DND-41 (cell line): ENCODE results near the gene CUEDC2.

ENCODE experiments used
- EZH2 ChIP-seq: IDR thresholded peaks from 3 replicates; pipeline ENCODE4 v1.6.1; 2012; ENCODE audit warnings: borderline replicate concordance, low read depth, mild to moderate bottlenecking, moderate library complexity, low read length, inconsistent platforms; ENCODE audit not compliant: severe bottlenecking
- TF ChIP-seq, protein P1 (sequence below): IDR thresholded peaks from 2 replicates; pipeline ENCODE4 v1.5.1; 2012; ENCODE audit warnings: borderline replicate concordance, low read length, moderate library complexity, mild to moderate bottlenecking; ENCODE audit not compliant: poor library complexity, severe bottlenecking; ENCODE audit errors: extremely low read depth

DNA sequence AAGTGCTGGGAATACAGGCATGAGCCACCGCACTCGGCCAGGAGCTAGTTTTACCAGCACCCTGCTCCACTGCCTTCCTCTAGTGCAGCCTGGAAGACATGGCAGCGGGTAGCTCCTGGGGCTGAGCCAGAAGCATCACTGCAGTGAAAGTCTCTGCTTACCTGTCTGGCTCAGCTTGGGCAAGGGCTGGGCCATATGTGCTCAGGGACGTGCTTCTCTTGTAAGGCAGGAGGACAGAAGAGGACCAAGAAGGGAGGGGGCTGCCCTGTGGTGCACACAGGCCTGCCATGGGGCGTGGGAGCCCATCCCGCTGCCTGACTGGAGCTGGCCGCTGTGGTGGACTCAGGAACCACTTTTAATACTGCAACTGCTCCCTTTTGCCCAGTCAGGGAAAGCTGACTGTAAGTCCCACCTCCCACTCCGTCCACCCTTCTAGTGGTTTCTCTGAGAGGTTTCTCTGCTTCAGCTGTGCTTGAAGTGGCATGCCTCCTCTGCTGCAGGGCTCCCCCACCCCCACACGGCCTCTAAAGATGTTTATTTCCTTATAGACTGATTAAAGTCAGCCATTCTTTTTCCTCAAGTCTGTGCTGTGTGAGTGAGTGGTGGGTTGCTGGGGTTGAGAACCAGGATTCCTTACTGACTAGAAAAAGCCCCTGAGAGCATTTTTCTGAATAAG, 44.2 kb upstream of the CUEDC2 start:
- TF ChIP-seq, protein P1, sequence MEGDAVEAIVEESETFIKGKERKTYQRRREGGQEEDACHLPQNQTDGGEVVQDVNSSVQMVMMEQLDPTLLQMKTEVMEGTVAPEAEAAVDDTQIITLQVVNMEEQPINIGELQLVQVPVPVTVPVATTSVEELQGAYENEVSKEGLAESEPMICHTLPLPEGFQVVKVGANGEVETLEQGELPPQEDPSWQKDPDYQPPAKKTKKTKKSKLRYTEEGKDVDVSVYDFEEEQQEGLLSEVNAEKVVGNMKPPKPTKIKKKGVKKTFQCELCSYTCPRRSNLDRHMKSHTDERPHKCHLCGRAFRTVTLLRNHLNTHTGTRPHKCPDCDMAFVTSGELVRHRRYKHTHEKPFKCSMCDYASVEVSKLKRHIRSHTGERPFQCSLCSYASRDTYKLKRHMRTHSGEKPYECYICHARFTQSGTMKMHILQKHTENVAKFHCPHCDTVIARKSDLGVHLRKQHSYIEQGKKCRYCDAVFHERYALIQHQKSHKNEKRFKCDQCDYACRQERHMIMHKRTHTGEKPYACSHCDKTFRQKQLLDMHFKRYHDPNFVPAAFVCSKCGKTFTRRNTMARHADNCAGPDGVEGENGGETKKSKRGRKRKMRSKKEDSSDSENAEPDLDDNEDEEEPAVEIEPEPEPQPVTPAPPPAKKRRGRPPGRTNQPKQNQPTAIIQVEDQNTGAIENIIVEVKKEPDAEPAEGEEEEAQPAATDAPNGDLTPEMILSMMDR = no peak
- TF ChIP-seq EZH2 = no peak
